Suprapubic skin (tissue), 4 donors: ENCODE data around the gene ATF7. TPM values are rescaled to one million over a fixed set of nuclear protein-coding genes. Genes with fewer than 3 reads are reported as not detected.

Experiments used
- DNase-seq, 2 donors: peaks; one replicate each; pipeline ENCODE4 v3.0.0-alpha.2; 2019; ENCODE audit warnings: low spot score in 2 of 2
- H3K27ac ChIP-seq: fragments of 200-600 bp; sonication (generic); one replicate; pipeline ENCODE4 v1.5.1; 2019
- H3K27me3 ChIP-seq: fragments of 200-600 bp; sonication (generic); one replicate; pipeline ENCODE4 v1.5.1; 2019
- H3K36me3 ChIP-seq: fragments of 200-600 bp; sonication (generic); one replicate; pipeline ENCODE4 v1.5.1; 2019
- H3K4me1 ChIP-seq: fragments of 200-600 bp; sonication (generic); one replicate; pipeline ENCODE4 v1.5.1; 2019
- H3K4me3 ChIP-seq: fragments of 200-600 bp; sonication (generic); one replicate; pipeline ENCODE4 v1.5.1; 2019; ENCODE audit warnings: mild to moderate bottlenecking
- H3K9me3 ChIP-seq: fragments of 200-600 bp; sonication (generic); one replicate; pipeline ENCODE4 v1.5.1; 2019
- CTCF ChIP-seq, 2 donors: fragments of 200-600 bp in 1 of 2; fragments of 450-650 bp in 1 of 2; sonication (generic) in 1 of 2; IDR thresholded peaks; one replicate each; pipeline ENCODE4 v1.5.1; 2016 to 2019; ENCODE audit warnings: antibody characterized with exemption in 2 of 2, mild to moderate bottlenecking in 1 of 2, moderate library complexity in 1 of 2
- EP300 ChIP-seq: sonication (generic); formaldehyde crosslinking; IDR thresholded peaks from one replicate; pipeline ENCODE4 v1.6.1; 2017; ENCODE audit warnings: antibody characterized with exemption
- POLR2A ChIP-seq, 2 donors: fragments of 450-650 bp; IDR thresholded peaks; one replicate each; pipeline ENCODE4 v1.6.1; 2017; ENCODE audit warnings: antibody characterized with exemption in 2 of 2, mild to moderate bottlenecking in 2 of 2, moderate library complexity in 2 of 2
- POLR2AphosphoS5 ChIP-seq, 3 donors: sonication (generic); formaldehyde crosslinking; IDR thresholded peaks; one replicate each; pipeline ENCODE4 v1.6.1; 2017; ENCODE audit warnings: antibody characterized with exemption in 3 of 3
- WGBS: methylation state at CpG from one replicate; pipeline ENCODE4 v1.1.5; 2018; 5-methylcytosine and 5-hydroxymethylcytosine counted together
- total RNA-seq, 4 donors: library from RNA; depleted of rRNA; stranded (reverse); fragments of >200 nt; gene quantifications; one replicate each; pipeline ENCODE4 v1.1.0, GENCODE V29; 2016

The ATF7 gene
- total RNA-seq, 4 donors from 2014 or later: 26.7 to 60.7 (median 40.5) TPM

- Histone ChIP-seq H3K27ac (no peak overlapping the region), H3K27me3 (no peaks in the 10 kb centered on the region), H3K9me3 (no peaks in the 10 kb centered on the region), H3K36me3 (peaks cover 98% of the 10 kb centered on the region), H3K4me3 (no peak overlapping the region), H3K4me1 (no peaks in the 10 kb centered on the region)
- whole genome bisulfite sequencing: 83% methylated on average over 4 of the region's 4 CpGs
- DNase-seq: no peak
- no peak for TF ChIP-seq CTCF (IDR thresholded peaks at IDR 0.05)
- TF ChIP-seq POLR2AphosphoS5 (IDR thresholded peaks at IDR 0.05): no peak
- TF ChIP-seq POLR2A (IDR thresholded peaks at IDR 0.05): no peak
- TF ChIP-seq EP300: no peak
These were observed 95.3 kb downstream of the ATF7 start for GRCh38 chr12:53530920-53531319.

- TF ChIP-seq POLR2AphosphoS5 (IDR thresholded peaks at IDR 0.05): no peak
- TF ChIP-seq POLR2A (IDR thresholded peaks at IDR 0.05): no peak
- no peak for TF ChIP-seq CTCF (IDR thresholded peaks at IDR 0.05)
- TF ChIP-seq EP300: no peak
- Histone ChIP-seq H3K27me3 (no peaks in the 10 kb centered on the region), H3K36me3 (peaks cover 98% of the 10 kb centered on the region), H3K27ac (no peak overlapping the region), H3K9me3 (no peaks in the 10 kb centered on the region), H3K4me1 (no peaks in the 10 kb centered on the region), H3K4me3 (no peak overlapping the region)
- WGBS: 92% methylated on average over 2 of the region's 2 CpGs
- DNase-seq: no peak
These were observed 96.1 kb downstream of the ATF7 start for GRCh38 chr12:53530061-53530460.

GRCh38 chr12:53524476-53524875, 101.7 kb downstream of the ATF7 start:
- H3K27ac ChIP-seq: no peak overlapping the region
- no peaks in the 10 kb centered on the region for H3K9me3 ChIP-seq
- peaks cover 97% of the 10 kb centered on the region for H3K36me3 ChIP-seq
- TF ChIP-seq POLR2AphosphoS5 (IDR thresholded peaks at IDR 0.05): no peak
- no peak for TF ChIP-seq EP300
- no peak for TF ChIP-seq CTCF (IDR thresholded peaks at IDR 0.05)
- no peaks in the 10 kb centered on the region for H3K27me3 ChIP-seq
- DNase-seq: no peak
- no peaks in the 10 kb centered on the region for H3K4me1 ChIP-seq
- H3K4me3 ChIP-seq: no peak overlapping the region
- 97% methylated on average over 13 of the region's 13 CpGs for WGBS

GRCh38 chr12:53523131-53523530, 103.1 kb downstream of the ATF7 start:
- Histone ChIP-seq H3K27me3 (no peaks in the 10 kb centered on the region), H3K27ac (no peak overlapping the region), H3K36me3 (peaks cover 97% of the 10 kb centered on the region), H3K4me3 (no peak overlapping the region), H3K4me1 (no peaks in the 10 kb centered on the region), H3K9me3 (no peaks in the 10 kb centered on the region)
- TF ChIP-seq CTCF (IDR thresholded peaks at IDR 0.05): no peak
- TF ChIP-seq POLR2AphosphoS5 (IDR thresholded peaks at IDR 0.05): no peak
- no peak for TF ChIP-seq POLR2A (IDR thresholded peaks at IDR 0.05)
- TF ChIP-seq EP300: no peak
- 95% methylated on average over 3 of the region's 3 CpGs for WGBS
- DNase-seq: no peak

GRCh38 chr12:53518381-53518780, 107.8 kb downstream of the ATF7 start:
- Histone ChIP-seq H3K36me3 (peaks cover 99% of the 10 kb centered on the region), H3K27me3 (no peaks in the 10 kb centered on the region), H3K4me1 (no peaks in the 10 kb centered on the region), H3K27ac (no peak overlapping the region), H3K4me3 (no peak overlapping the region), H3K9me3 (no peaks in the 10 kb centered on the region)
- TF ChIP-seq CTCF (IDR thresholded peaks at IDR 0.05) (no peak), POLR2A (IDR thresholded peaks at IDR 0.05) (no peak), POLR2AphosphoS5 (IDR thresholded peaks at IDR 0.05) (no peak), EP300 (no peak)
- no peak for DNase-seq
- WGBS: 79% methylated on average over 5 of the region's 5 CpGs
